ENCODE data around the gene YY1AP1.
A peak's percentile ranks its signal among the peaks of the same experiment; 100 is the strongest.
"Not testable (repeated sequence)": the region's sequence is repeated elsewhere in the genome, so short reads cannot be mapped to it uniquely, and the experiment has no call there.

Gene YY1AP1

DNA sequence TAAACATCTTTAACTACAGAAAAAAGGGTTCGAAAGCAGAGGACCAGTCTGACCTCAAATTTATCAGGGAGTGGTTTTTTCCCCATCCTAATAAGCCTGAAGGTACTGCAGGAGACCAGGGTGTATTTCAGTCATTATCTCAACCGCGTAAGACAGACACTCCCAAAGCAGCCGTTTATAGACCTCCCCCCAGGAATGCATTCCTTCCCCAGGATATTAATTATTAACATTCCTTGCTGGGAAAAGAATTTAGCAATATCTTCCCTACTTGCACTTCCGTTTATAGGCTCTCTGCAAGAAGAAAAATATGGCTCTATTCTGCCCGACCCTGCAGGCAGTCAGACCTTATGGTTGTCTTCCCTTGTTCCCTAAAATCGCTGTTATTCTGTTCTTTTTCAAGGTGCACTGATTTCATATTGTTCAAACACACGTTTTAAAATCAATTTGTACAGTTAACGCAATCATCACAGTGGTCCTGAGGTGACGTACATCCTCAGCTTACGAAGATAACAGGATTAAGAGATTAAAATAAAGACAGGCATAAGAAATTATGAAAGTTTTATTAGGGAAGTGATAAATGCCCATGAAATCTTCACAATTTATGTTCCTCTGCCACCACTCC, 45.9 kb downstream of the YY1AP1 start:
- H3K27ac Mint-ChIP-seq, ATAC-seq, H3K4me1 Mint-ChIP-seq, H3K27me3 Mint-ChIP-seq, H3K36me3 Mint-ChIP-seq, H3K4me3 Mint-ChIP-seq, H3K9me3 Mint-ChIP-seq: not testable (repeated sequence)

DNA sequence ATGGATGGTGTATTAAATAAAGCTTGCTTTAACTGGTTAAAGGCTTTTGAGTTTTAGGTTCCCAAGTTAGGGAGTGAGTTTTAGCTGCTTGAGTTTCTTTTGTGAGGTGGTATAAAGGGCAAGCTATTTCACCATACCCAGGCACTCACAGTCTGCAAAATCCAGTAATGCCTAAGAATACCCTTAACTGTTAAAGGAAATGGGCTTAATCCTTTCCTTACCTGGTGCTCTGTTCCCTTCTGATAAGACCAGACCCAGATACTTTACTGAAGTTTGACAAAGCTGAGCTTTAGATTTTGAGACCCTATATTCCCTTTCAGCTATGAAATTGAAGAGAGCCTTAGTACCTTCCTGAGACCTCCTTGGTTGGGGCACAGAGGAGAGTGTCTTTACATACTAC, 48.2 kb downstream of the YY1AP1 start:
- Mint-ChIP-seq H3K9me3 (peaks cover 9% of the 10 kb centered on the region), H3K4me1 (peaks cover 21% of the 10 kb centered on the region), H3K36me3 (no peaks in the 10 kb centered on the region), H3K27me3 (no peaks in the 10 kb centered on the region), H3K27ac (no peak overlapping the region), H3K4me3 (no peak overlapping the region)
- no peak for ATAC-seq

DNA sequence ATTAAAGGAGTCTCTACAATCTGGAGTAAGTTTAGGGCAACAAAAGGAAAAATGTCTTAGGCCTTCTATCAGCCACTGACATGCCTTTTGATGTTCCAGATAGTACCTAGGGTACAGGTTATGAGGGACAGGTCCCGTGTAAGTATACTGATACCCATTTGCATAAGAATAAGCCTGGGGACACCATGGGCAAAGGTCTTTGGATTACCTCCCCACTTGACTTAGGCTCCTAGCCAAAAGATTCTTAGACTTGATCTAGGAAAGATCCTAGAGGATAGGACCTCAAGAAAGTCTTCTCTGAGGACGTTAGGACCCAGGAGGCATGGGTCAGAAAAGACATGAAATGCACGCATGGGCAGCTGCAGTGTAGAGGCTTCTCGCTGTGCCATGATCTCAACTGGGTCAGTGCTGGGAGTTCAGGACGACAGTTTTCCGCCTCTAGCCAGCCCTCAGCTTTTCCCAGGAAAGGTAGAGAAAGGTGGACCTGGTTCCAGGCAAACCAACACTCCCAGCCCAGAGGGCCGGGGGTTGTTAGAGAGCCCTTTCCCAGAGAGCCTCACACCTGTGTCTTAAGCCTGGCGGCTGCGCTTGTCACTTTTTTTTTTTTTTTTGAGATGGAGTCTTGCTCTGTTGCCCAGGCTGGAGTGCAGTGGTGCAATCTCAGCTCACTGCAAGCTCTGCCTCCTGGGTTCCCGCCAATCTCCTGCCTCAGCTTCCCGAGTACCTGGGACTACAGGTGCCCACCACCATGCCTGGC, 52.0 kb downstream of the YY1AP1 start:
- Mint-ChIP-seq H3K27ac (peak overlapping the region; percentile 94), H3K9me3 (peaks cover 1% of the 10 kb centered on the region), H3K27me3 (no peaks in the 10 kb centered on the region), H3K36me3 (no peaks in the 10 kb centered on the region), H3K4me3 (peak overlapping the region; percentile 88), H3K4me1 (peaks cover 21% of the 10 kb centered on the region)
- peak; percentile 34 for ATAC-seq

DNA sequence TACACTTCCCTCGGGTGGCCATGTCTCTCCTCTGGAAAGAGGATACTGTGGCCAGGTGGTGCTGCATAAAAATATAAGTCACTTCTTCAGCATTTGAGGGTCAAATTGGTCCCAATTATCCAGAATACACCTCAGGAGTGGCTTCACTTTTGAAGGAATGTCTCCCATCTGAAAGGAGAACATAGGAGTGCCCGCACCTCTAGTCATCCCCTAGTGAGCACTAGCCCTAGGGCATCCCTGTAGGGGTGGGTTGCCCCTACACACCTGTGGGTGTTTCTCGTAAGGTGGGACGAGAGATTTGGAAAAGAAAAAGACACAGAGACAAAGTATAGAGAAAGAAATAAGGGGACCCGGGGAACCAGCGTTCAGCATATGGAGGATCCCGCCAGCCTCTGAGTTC, 62.1 kb downstream of the YY1AP1 start:
- not testable (repeated sequence) for ATAC-seq, H3K9me3 Mint-ChIP-seq, H3K4me1 Mint-ChIP-seq, H3K4me3 Mint-ChIP-seq, H3K36me3 Mint-ChIP-seq, H3K27ac Mint-ChIP-seq, H3K27me3 Mint-ChIP-seq

DNA sequence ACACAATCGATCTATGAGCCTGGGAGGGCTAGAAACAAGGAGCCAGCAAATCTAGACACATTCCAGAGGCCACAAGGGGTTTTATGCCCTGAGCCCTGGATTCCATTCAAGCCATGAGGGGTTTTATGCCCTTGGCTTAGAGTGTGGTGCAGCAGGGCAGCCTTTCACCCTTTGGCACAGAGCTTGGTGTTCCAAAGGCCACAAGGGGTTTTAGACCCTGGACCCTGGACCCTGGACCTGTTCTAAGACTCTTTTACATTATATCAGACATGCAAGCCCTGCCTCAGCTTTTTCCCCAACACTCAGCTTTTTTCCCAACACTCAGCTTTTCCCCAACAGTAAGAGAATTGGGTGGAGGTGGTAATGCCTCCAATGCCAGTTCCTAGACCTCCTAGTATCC, 65.2 kb downstream of the YY1AP1 start:
- Mint-ChIP-seq H3K9me3 (no peaks in the 10 kb centered on the region), H3K27me3 (no peaks in the 10 kb centered on the region), H3K4me3 (no peak overlapping the region), H3K36me3 (no peaks in the 10 kb centered on the region), H3K27ac (no peak overlapping the region), H3K4me1 (no peaks in the 10 kb centered on the region)
- no peak for ATAC-seq

DNA sequence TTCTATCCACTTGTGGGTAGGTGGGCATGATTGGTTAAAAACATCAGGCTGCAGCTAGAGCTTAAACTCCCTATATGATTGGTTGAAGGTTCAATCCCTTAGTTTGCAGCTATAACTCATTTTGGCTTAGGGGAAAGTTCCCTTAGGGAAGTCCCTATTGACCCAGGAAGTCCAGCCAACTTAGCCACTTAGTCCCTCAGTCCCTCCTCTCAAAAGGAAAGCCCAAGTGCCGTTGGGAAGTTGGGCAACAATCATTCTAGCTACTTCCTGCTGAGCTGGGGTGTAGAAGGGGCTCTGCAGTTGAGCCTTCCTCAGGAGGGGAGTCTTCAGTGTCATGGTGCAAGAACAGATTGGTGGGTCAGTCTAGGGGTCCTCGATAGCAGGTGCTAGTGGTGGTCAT, 66.4 kb downstream of the YY1AP1 start:
- Mint-ChIP-seq H3K9me3 (no peaks in the 10 kb centered on the region), H3K36me3 (no peaks in the 10 kb centered on the region), H3K27ac (no peak overlapping the region), H3K4me3 (no peak overlapping the region), H3K27me3 (no peaks in the 10 kb centered on the region), H3K4me1 (no peaks in the 10 kb centered on the region)
- no peak for ATAC-seq

DNA sequence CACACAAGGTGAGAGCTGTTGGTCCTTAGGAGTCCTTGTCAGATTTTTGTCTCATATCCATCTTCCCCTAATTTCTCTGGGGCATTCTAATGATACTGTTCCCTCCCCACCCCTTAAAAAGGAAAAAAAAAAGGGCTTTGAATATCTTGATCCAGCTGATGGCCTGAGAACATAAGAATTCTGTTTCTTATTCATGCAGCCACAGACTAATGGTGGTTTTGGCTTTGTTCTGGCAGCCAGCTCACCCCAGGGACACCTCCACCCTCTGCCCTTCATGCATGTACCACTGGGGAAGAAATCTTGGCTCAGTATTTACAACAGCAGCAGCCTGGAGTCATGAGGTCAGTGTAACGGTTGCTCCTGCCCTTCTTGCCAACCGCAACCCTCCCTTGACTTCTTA, 75.3 kb downstream of the YY1AP1 start:
- H3K36me3 Mint-ChIP-seq: peaks cover 16% of the 10 kb centered on the region
- not testable (repeated sequence) for H3K27ac Mint-ChIP-seq, H3K4me1 Mint-ChIP-seq, H3K4me3 Mint-ChIP-seq, ATAC-seq, H3K27me3 Mint-ChIP-seq, H3K9me3 Mint-ChIP-seq

DNA sequence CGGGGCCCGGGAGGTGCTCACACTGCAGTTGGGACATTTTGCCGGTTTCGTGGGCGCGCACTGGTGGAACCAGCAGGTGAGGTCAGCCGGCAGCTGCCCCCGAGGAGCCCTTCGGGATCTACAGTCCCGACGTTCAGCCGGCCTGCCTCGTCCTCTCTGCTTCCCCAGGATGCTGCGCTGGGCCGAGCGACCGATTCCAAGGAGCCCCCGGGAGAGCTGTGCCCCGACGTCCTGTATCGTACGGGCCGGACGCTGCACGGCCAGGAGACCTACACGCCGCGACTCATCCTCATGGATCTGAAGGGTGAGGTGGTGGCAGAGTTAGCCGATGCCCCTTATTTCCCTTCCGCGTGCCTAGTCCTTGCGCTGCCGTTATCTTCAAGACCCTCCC, 78.3 kb downstream of the YY1AP1 start:
- peaks cover 16% of the 10 kb centered on the region for H3K36me3 Mint-ChIP-seq
- peak overlapping the region; percentile 89 for H3K4me3 Mint-ChIP-seq
- H3K4me1 Mint-ChIP-seq, H3K27me3 Mint-ChIP-seq, H3K9me3 Mint-ChIP-seq: not testable (repeated sequence)
- H3K27ac Mint-ChIP-seq: peak overlapping the region; percentile 91
- peak; percentile 25 for ATAC-seq

DNA sequence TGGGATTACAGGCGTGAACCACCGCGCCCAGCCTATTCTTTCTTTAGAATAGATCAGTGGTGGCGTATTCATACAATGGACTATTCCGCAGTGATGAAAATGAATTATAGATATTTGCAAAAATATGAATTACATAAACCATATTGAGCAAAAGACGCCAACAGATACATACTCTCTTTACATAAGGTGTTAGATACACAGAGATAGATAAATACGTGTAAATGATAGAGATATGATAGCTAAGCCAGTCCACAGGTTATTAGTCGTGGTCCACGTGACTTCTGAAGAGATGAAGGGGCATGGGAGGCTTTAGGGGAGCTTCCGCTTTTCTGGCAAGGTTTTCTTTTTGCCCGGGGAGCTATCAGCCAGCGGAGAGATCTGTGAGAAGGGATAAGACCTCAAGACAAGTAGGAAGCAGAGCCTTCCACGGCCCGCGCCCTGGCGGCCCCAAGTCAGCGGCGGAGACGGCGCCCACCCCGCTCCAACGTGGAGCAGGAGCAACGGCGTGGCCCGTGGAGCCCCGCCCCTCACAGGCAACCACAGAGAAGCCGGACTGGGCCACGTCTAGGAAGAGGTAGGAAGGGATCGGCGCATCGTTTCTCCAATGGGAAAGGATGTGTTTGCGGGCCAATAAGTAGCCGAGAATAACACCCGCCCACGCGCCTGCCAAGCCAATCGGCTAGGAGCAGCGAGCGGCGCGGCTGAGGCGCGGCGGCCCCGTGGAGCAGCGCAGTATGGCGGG, 78.9 kb downstream of the YY1AP1 start, which contains the start of gene MSTO1:
MSTO1 (plus strand) TSS at position 704 of the 742 bp plus-strand sequence; CDS start at position 735, 31 bp downstream.
- H3K4me1 Mint-ChIP-seq: peaks cover 5% of the 10 kb centered on the region
- peak within 1 kb of the TSS; percentile 89 for H3K4me3 Mint-ChIP-seq
- peak within 1 kb of the TSS; percentile 91 for H3K27ac Mint-ChIP-seq
- peak; percentile 96 for ATAC-seq
- no peaks in the 10 kb centered on the region for H3K27me3 Mint-ChIP-seq
- H3K9me3 Mint-ChIP-seq: no peaks in the 10 kb centered on the region
- H3K36me3 Mint-ChIP-seq: peaks cover 13% of the 10 kb centered on the region

Measured in stimulated activated memory B cell treated with anti-CD40 and anti-IgM and Interleukin-4, amounts not matched to agents 10 μg/mL and 1 μg/mL and 100 μg/mL, for 72 hours (primary cell).